T47D (cell line): ENCODE results near the gene EIF3I.

ENCODE experiments used
- DNase-seq, 2 experiments: peaks; one replicate each; pipeline versions ENCODE4 v3.0.0 to v3.0.0-alpha.2; 2011 to 2012; ENCODE audit warnings: low read depth in 1 of 2, low spot score in 1 of 2
- JUND ChIP-seq: IDR thresholded peaks from 2 replicates; pipeline ENCODE4 v1.6.1; 2012; ENCODE audit warnings: low read depth
- in situ Hi-C: cut with HindIII; loops from 2 replicates; pipeline ENCODE4 v1.10.0; 2016; ENCODE audit warnings: low sequenced_read_pairs, low pct_unique_long_range_greater_than_20kb

The EIF3I gene

GRCh38 chr1:32221980-32222755, at the start of gene EIF3I, which contains the start of gene TMEM234:
Gene EIF3I, plus strand, starts transcription at chr1:32222407. Its CDS starts 35 bp downstream, at chr1:32222442.
Gene TMEM234, minus strand, starts transcription at chr1:32222353. Its CDS starts 31 bp downstream, at chr1:32222322.
- in situ Hi-C loops, result no loop called here
- peak; percentile 72 to 86 for DNase-seq
- no peak for TF ChIP-seq JUND

GRCh38 chr1:32172621-32173245, 49.5 kb upstream of the EIF3I start:
- in situ Hi-C loops, result no loop called here
- no peak for DNase-seq
- no peak for TF ChIP-seq JUND

GRCh38 chr1:32178380-32179192, 43.6 kb upstream of the EIF3I start:
- DNase-seq, result no peak
- in situ Hi-C loops, result no loop called here
- TF ChIP-seq JUND, result no peak

- in situ Hi-C loops, result no loop called here
- no peak for TF ChIP-seq JUND
- no peak for DNase-seq
Observed at GRCh38 chr1:32179193-32179442, 43.1 kb upstream of the EIF3I start.

DNA sequence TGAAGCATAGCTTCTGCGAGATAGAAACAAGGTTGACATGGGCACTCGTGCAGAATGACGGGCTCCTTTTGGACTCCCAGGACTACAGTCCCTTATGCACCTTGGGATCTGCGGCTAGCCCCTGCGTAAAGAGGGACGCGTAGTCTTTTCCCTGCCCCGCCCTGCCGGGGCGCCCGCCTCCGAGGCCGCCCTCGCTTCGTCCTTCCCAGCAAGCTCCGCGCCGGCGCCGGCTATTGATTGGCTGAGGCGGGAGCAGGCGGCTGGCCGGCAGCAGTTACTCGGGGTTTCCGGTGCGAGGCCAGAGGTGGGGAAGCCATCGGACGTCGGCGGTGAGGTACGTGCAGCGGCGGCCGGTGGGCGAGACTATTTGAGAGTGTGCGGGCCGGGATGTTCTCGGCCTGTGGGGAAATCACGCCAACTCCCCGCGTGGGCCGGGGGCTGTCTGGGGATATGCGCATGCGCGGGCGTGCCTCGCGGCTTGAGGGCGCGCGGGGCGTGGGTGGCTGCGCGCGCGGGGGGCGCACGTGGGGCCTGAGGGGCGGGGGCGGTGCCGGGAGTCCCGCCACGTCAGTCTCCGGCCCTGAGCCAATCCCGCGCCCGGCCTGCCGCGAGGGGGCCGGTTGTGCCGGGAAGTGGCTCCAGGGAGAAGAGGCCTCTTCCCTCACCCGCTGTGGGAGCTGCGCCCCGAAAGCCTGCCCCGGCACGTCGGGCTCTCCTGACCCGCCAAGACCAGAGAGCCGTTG, 42.6 kb upstream of the EIF3I start, which contains the start of gene TXLNA:
Gene TXLNA, plus strand, starts transcription at position 233 of the 743 bp plus-strand sequence. CDS start 671 bp downstream, outside the sequence.
- in situ Hi-C loops, result no loop called here
- DNase-seq, result peak; percentile 88 to 91
- no peak for TF ChIP-seq JUND

- DNase-seq, result peak; percentile 23 to 36
- in situ Hi-C loops, result no loop called here
- no peak for TF ChIP-seq JUND
Observed at GRCh38 chr1:32180186-32181060, 41.8 kb upstream of the EIF3I start.

DNA sequence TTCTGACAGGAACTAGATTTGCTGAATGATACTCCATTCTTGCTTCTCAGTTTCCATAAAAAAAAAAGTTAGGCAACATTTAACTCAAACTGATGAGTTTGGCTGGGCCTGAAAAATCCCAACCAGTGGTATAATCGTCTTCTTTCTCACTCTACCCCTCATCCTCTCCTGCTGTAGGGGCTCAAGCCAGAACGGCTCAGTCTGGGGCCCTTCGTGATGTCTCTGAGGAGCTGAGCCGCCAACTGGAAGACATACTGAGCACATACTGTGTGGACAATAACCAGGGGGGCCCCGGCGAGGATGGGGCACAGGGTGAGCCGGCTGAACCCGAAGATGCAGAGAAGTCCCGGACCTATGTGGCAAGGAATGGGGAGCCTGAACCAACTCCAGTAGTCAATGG, 41.1 kb upstream of the EIF3I start:
- no peak for TF ChIP-seq JUND
- no peak for DNase-seq
- in situ Hi-C loops, result no loop called here

- no peak for DNase-seq
- in situ Hi-C loops, result no loop called here
- no peak for TF ChIP-seq JUND
Observed at GRCh38 chr1:32181563-32181962, 40.6 kb upstream of the EIF3I start.

DNA sequence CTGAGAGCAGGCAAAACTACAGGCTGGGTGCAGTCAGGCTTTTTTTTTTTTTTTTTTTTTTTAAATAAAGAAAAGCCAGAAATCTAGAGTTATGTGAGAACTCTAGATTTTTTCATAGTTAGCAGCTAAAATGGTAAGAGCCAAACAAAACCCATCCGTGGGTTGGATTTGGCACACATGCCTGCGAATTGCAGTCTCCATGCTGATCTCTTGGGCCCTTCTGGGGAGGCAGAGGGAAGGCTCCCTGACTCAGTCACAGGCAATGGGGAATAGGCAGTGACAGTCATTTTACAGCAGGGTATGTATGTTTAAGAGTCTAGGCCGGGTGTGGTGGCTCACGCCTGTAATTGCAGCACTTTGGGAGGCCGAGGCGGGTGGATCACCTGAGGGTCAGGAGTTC, 40.1 kb upstream of the EIF3I start:
- no peak for TF ChIP-seq JUND
- in situ Hi-C loops, result no loop called here
- no peak for DNase-seq

GRCh38 chr1:32184650-32185049, 37.6 kb upstream of the EIF3I start:
- in situ Hi-C loops, result no loop called here
- DNase-seq, result no peak
- TF ChIP-seq JUND, result no peak

DNA sequence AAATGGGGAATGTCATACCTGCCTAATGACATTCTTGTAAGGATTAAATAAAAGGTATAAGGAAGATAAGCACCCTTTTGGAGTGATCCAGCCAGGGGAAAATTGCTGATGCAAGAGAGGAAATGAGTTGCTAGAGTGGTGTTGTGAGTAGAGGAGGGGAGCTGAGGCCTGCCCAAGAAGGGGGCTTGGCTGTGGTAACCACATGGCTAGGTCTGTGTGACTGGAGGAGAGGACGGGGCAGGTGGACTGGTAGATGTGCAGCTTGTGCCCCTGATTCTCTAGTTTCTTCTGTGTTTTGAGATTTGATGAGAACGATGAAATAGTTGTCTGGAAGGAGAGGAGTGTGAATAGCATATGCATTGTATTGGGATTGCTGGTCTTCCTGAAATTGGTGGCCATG, 36.1 kb upstream of the EIF3I start:
- no peak for DNase-seq
- in situ Hi-C loops, result no loop called here
- TF ChIP-seq JUND, result no peak

DNA sequence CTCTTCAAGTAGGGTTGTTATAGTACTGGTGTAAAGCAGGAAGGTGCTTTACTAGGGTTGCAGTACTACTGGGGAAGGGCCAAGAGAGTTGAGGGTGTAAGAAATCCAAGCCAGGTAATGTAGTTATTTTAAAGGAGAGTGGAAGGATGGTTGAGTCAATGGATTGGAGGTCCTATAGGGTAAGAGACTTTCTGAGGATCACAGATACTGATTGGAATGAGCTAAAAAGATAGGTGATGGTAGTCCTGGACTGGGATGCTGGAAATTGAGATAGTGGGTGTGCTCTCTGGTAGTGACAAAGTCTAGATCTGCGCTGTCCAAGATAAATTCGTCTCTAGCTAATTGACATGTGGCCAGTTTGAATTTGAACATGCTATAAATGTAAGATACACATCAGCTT, 35.7 kb upstream of the EIF3I start:
- in situ Hi-C loops, result no loop called here
- no peak for TF ChIP-seq JUND
- no peak for DNase-seq
